ENCODE results near the gene KDM2A. TPM values are rescaled to one million over a fixed set of nuclear protein-coding genes. Genes with fewer than 3 reads are reported as not detected.

Gene KDM2A
- total RNA-seq, 1 donor from 2014 or later: 62.9 TPM

DNA sequence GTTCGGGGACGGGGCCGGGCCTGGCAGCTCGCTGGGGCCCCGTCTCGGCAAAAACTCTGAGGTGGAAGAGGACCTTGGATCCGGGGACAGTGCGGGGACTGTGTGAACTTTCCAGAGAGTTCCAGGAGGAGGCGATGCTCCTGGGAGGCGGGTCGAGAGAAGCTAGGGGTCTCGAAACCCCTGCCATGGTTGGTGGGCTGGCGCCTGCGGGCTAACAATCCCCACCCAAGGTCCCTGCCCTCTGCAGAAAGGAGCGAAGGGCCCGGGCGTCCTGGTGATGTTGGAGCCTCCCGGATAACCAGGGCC is 142.5 kb downstream of the KDM2A start:
- Mint-ChIP-seq H3K27ac (ENCODE audit: unreplicated experiment) (no peak overlapping the region), H3K36me3 (ENCODE audit: unreplicated experiment) (peaks cover 7% of the 10 kb centered on the region), H3K4me3 (ENCODE audit: unreplicated experiment) (peak overlapping the region; percentile 66), H3K9me3 (ENCODE audit: unreplicated experiment) (no peaks in the 10 kb centered on the region), H3K4me1 (ENCODE audit: unreplicated experiment) (peaks cover 21% of the 10 kb centered on the region), H3K27me3 (ENCODE audit: unreplicated experiment) (no peaks in the 10 kb centered on the region)
- no peak for DNase-seq (ENCODE audit: extremely low spot score, unreplicated experiment)
- TF ChIP-seq, protein P1, sequence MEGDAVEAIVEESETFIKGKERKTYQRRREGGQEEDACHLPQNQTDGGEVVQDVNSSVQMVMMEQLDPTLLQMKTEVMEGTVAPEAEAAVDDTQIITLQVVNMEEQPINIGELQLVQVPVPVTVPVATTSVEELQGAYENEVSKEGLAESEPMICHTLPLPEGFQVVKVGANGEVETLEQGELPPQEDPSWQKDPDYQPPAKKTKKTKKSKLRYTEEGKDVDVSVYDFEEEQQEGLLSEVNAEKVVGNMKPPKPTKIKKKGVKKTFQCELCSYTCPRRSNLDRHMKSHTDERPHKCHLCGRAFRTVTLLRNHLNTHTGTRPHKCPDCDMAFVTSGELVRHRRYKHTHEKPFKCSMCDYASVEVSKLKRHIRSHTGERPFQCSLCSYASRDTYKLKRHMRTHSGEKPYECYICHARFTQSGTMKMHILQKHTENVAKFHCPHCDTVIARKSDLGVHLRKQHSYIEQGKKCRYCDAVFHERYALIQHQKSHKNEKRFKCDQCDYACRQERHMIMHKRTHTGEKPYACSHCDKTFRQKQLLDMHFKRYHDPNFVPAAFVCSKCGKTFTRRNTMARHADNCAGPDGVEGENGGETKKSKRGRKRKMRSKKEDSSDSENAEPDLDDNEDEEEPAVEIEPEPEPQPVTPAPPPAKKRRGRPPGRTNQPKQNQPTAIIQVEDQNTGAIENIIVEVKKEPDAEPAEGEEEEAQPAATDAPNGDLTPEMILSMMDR (IDR thresholded peaks at IDR 0.05): peak; percentile 50

DNA sequence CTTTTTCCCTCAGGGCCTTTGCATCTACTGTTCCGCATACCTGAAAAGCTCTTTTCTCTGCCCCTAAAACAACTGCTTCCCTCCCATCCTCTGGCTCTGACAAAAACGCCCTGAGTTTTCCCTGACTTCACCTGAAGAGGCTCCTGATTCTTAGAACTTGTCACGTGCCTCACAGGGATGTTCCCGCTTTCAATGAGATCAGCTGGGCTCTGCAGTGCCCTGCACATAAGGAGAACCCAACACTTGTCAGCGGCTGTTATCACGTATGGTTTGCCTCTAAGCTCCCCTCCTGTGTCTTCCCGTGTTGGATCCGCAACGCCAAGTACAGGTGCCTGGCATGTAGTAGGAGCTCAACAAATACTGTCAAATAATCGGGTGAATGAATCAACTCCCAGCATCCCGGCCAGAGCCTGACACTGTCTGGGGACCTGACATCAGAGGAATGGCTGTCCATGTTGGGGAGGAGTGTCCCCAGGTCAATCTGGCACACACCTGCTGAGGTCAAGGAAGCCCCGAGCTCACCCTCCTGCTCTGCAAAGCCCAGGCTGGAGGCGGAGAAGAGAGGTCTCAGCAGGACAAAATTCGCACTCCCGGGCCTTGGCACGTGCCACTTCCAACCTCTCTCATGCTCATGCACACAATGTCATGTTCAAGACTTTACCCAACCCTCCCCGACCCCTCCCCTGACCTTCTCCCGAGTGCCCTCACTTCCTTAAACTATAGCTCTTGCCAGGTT is 143.1 kb downstream of the KDM2A start:
- Mint-ChIP-seq H3K4me3 (ENCODE audit: unreplicated experiment) (peak overlapping the region; percentile 67), H3K9me3 (ENCODE audit: unreplicated experiment) (no peaks in the 10 kb centered on the region), H3K27me3 (ENCODE audit: unreplicated experiment) (no peaks in the 10 kb centered on the region), H3K27ac (ENCODE audit: unreplicated experiment) (peak overlapping the region; percentile 67), H3K4me1 (ENCODE audit: unreplicated experiment) (peaks cover 21% of the 10 kb centered on the region), H3K36me3 (ENCODE audit: unreplicated experiment) (peaks cover 2% of the 10 kb centered on the region)
- TF ChIP-seq, protein P1 (IDR thresholded peaks at IDR 0.05): no peak
- DNase-seq (ENCODE audit: extremely low spot score, unreplicated experiment): no peak

DNA sequence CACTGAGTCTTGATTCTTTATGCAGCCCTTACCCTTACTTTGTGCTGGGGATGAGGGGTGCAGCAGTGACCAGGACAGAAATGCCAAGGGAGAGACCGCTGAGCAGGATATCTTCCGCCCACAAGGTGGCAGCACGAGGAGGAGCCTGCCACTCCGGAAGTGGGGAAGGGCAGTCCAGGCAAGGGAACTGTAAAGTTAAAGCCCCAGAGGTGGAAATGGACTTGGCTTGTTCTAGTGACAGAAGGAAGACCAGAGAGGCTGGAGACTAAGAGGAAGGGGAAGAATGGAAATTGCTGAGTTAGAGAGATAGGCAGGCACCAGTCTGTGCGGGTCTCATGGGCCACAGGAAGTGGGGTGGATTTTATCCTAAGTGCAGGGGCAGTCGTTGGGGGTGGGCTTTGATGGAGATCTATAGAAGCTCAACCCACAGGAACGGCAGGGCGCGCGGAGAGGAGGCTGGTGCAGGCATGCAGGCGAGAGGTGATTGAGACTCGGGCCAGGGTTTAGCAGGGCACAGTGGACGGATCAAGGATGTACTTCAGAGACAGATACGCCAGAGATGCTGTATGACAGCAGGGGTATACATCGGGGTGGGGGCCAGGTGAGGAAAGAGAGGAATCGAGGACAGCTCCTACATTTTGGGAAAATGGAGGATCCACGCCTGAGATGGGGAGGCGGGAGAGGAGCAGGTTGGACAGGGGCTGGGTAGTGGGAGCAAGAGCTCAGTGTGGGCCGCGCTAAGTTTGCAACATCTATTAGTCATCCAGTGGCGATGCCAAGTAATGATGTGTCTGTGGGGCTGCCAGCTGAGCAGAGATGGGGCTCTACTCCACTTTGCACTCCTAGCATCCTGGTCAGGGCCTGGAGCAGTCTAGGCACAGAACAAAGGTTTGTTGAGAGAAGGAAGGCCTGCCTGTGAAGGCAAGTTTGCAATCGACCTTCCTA is 143.9 kb downstream of the KDM2A start:
- Mint-ChIP-seq H3K4me1 (ENCODE audit: unreplicated experiment) (peaks cover 30% of the 10 kb centered on the region), H3K4me3 (ENCODE audit: unreplicated experiment) (peak overlapping the region; percentile 67), H3K27me3 (ENCODE audit: unreplicated experiment) (no peaks in the 10 kb centered on the region), H3K27ac (ENCODE audit: unreplicated experiment) (peak overlapping the region; percentile 67), H3K36me3 (ENCODE audit: unreplicated experiment) (no peaks in the 10 kb centered on the region), H3K9me3 (ENCODE audit: unreplicated experiment) (no peaks in the 10 kb centered on the region)
- TF ChIP-seq, protein P1 (IDR thresholded peaks at IDR 0.05): peak; percentile 91
- peak; percentile 94 for DNase-seq (ENCODE audit: extremely low spot score, unreplicated experiment)

DNA sequence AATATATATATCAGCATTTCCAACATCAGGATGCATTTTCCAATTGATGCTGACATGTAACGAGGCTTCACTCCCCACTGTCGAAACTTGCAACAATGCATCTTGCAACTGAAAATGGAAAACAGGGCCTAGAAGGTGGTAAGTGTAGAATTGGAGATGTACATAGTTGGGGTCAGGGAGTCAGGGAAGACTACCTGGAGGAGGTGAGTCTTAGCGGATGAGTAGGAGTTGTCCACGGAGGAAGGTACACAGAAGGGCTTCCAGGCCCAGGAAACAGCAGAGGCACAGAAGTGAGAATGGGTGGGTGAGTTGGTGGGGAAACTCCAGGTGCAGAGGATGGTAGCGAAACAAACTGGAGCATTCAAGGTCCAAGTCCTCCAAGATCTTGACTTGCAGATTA is 145.2 kb downstream of the KDM2A start:
- no peaks in the 10 kb centered on the region for H3K9me3 Mint-ChIP-seq (ENCODE audit: unreplicated experiment)

More for the DNA sequence above, 145.2 kb downstream of the KDM2A start:
- Mint-ChIP-seq H3K36me3 (ENCODE audit: unreplicated experiment) (no peaks in the 10 kb centered on the region), H3K4me3 (ENCODE audit: unreplicated experiment) (no peak overlapping the region), H3K4me1 (ENCODE audit: unreplicated experiment) (peaks cover 38% of the 10 kb centered on the region), H3K27ac (ENCODE audit: unreplicated experiment) (no peak overlapping the region), H3K27me3 (ENCODE audit: unreplicated experiment) (no peaks in the 10 kb centered on the region)
- no peak for DNase-seq (ENCODE audit: extremely low spot score, unreplicated experiment)
- TF ChIP-seq, protein P1 (IDR thresholded peaks at IDR 0.05): no peak
